Measurements from ENCODE around the gene ZSWIM1. TPM values are rescaled to one million over a fixed set of nuclear protein-coding genes. Genes with fewer than 3 reads are reported as not detected.

The ZSWIM1 gene
- total RNA-seq, 4 donors from 2014 or later: 5.5 to 9.9 (median 7.0) TPM

- no peak for TF ChIP-seq CTCF (IDR thresholded peaks at IDR 0.05)
- DNase-seq (ENCODE audit: low spot score): peak; percentile 90
Measured at GRCh38 chr20:45857114-45857881, 23.7 kb upstream of the ZSWIM1 start, which contains the start of the genes ACOT8 and ZSWIM3. ACOT8 (minus strand) TSS chr20:45857392; CDS start chr20:45857315, 77 bp downstream. ZSWIM3 (plus strand) TSS chr20:45857614; CDS start chr20:45857826, 212 bp downstream.

GRCh38 chr20:45857882-45858216, 23.2 kb upstream of the ZSWIM1 start:
- ATAC-seq (ENCODE audit: low FRiP score): no peak
- DNase-seq (ENCODE audit: low spot score): no peak
- TF ChIP-seq CTCF (IDR thresholded peaks at IDR 0.05): no peak

More at GRCh38 chr20:45857114-45857881, 23.7 kb upstream of the ZSWIM1 start, which contains the start of the genes ACOT8 and ZSWIM3:
- peak; percentile 97 for ATAC-seq (ENCODE audit: low FRiP score)

GRCh38 chr20:45859916-45860315, 21.1 kb upstream of the ZSWIM1 start:
- ATAC-seq (ENCODE audit: low FRiP score) (no peak), DNase-seq (ENCODE audit: low spot score) (no peak)
- no peak for TF ChIP-seq CTCF (IDR thresholded peaks at IDR 0.05)

- ATAC-seq (ENCODE audit: low FRiP score) (no peak), DNase-seq (ENCODE audit: low spot score) (no peak)
- no peak for TF ChIP-seq CTCF (IDR thresholded peaks at IDR 0.05)
Measured at GRCh38 chr20:45860560-45861220, 20.3 kb upstream of the ZSWIM1 start.

GRCh38 chr20:45861221-45862075, 19.6 kb upstream of the ZSWIM1 start:
- DNase-seq (ENCODE audit: low spot score) (no peak), ATAC-seq (ENCODE audit: low FRiP score) (no peak)
- no peak for TF ChIP-seq CTCF (IDR thresholded peaks at IDR 0.05)

GRCh38 chr20:45863543-45864470, 17.2 kb upstream of the ZSWIM1 start:
- TF ChIP-seq CTCF (IDR thresholded peaks at IDR 0.05): no peak
- no peak for ATAC-seq (ENCODE audit: low FRiP score)
- DNase-seq (ENCODE audit: low spot score): no peak
